GM12878 (cell line): ENCODE results near the gene CNTN2. TPM values are rescaled to one million over a fixed set of nuclear protein-coding genes. Genes with fewer than 3 reads are reported as not detected.

Source experiments
- ATAC-seq: fragments of 200-7000 bp; cut with Tn5 transposase; 3 replicates; pipeline ENCODE4 v1.9.1; 2020; ENCODE audit warnings: mild to moderate bottlenecking, moderate library complexity
- BruUV-seq: library from RNA; stranded (reverse); fragments of 400-500 nt; replicated peaks from 2 replicates; lab custom pipeline; 2021; lab: Mats Ljungman, UMichigan
- CTCF ChIA-PET: fragments of 300-600 bp; sonication (Branson Sonifier 250); formaldehyde crosslinking; extraction: SDS; loops from one replicate; lab custom pipeline; 2021; ENCODE audit warnings: inconsistent platforms; lab: Yijun Ruan, JAX
- POLR2A ChIA-PET: fragments of 350-600 bp; formaldehyde crosslinking; extraction: SDS; loops from one replicate; lab custom pipeline; 2021; ENCODE audit warnings: inconsistent platforms; lab: Charles Lee
- RAD21 ChIA-PET: fragments of 300-600 bp; sonication (Branson Sonifier 250); formaldehyde crosslinking; loops from one replicate; lab custom pipeline; 2023; ENCODE audit warnings: antibody characterized with exemption; ENCODE audit not compliant: unreplicated experiment; lab: Charles Lee
- SMC1A ChIA-PET: fragments of 300-600 bp; sonication (Branson Sonifier 250); formaldehyde crosslinking; loops from one replicate; lab custom pipeline; 2023; ENCODE audit not compliant: unreplicated experiment, uncharacterized antibody; lab: Charles Lee
- DNase-seq: peaks from one replicate; pipeline ENCODE4 v3.0.0-alpha.2; 2011; ENCODE audit warnings: low read depth, low spot score
- FAIRE-seq: peaks from 3 replicates; lab custom pipeline; 2011; peaks lifted over from hg19 to GRCh38; lab: Jason Lieb, UNC
- H2AFZ ChIP-seq: 2 replicates; pipeline ENCODE4 v1.6.0; 2011; ENCODE audit warnings: low read depth, low read length, control low read depth; ENCODE audit not compliant: control insufficient read depth
- H3K27ac ChIP-seq: 2 replicates; pipeline ENCODE4 v1.5.1; 2011; ENCODE audit warnings: control low read depth; ENCODE audit not compliant: control insufficient read depth, insufficient read depth
- H3K27me3 ChIP-seq, 2 experiments: replicated peaks in 1 of 2; 2 replicates each; pipeline versions ENCODE4 v1.6.0 to v1.6.1; 2011; ENCODE audit warnings: low read length in 1 of 2; ENCODE audit not compliant: control insufficient read depth in 2 of 2, insufficient read depth in 2 of 2
- H3K36me3 ChIP-seq, 2 experiments: 2 replicates each; pipeline ENCODE4 v1.5.1; 2011; ENCODE audit warnings: low read length in 1 of 2; ENCODE audit not compliant: control insufficient read depth in 2 of 2, insufficient read depth in 2 of 2
- H3K4me1 ChIP-seq: 2 replicates; pipeline ENCODE4 v1.6.1; 2011; ENCODE audit warnings: mild to moderate bottlenecking, low read length, moderate library complexity, mixed read lengths; ENCODE audit not compliant: control insufficient read depth, insufficient read depth
- H3K4me2 ChIP-seq: 2 replicates; pipeline ENCODE4 v1.6.0; 2011; ENCODE audit warnings: control low read depth; ENCODE audit not compliant: control insufficient read depth, insufficient read depth
- H3K4me3 ChIP-seq: fragments of 200-600 bp; sonication (generic); 2 replicates; pipeline ENCODE4 v1.5.1; 2016
- H3K79me2 ChIP-seq: 2 replicates; pipeline ENCODE4 v1.6.0; 2011; ENCODE audit warnings: low read length; ENCODE audit not compliant: control insufficient read depth, insufficient read depth
- H3K9ac ChIP-seq: 2 replicates; pipeline ENCODE4 v1.8.0; 2011; ENCODE audit warnings: low read length, control low read depth, mixed read lengths; ENCODE audit not compliant: control insufficient read depth, insufficient read depth
- H3K9me3 ChIP-seq: replicated peaks from 3 replicates; pipeline ENCODE4 v1.5.1; 2011; ENCODE audit warnings: mild to moderate bottlenecking, low read length; ENCODE audit not compliant: control insufficient read depth, insufficient read depth
- H4K20me1 ChIP-seq: 2 replicates; pipeline ENCODE4 v1.6.0; 2011; ENCODE audit not compliant: control insufficient read depth, insufficient read depth
- ATF2 ChIP-seq: IDR thresholded peaks from 2 replicates; pipeline ENCODE4 v1.6.1; 2012; ENCODE audit warnings: low read length, inconsistent platforms
- FOS ChIP-seq: IDR thresholded peaks from 3 replicates; pipeline ENCODE4 v1.6.1; 2011; ENCODE audit warnings: borderline replicate concordance; ENCODE audit not compliant: insufficient read length; ENCODE audit errors: extremely low read depth
- FOXK2 ChIP-seq: fragments of 450-650 bp; IDR thresholded peaks from 2 replicates; pipeline ENCODE4 v1.6.1; 2017; ENCODE audit warnings: mild to moderate bottlenecking, moderate library complexity
- HCFC1 ChIP-seq: fragments of 150-350 bp; IDR thresholded peaks from 2 replicates; pipeline ENCODE4 v1.6.1; 2014; ENCODE audit warnings: low read length
- MEF2A ChIP-seq: IDR thresholded peaks from 2 replicates; pipeline ENCODE4 v1.6.1; 2011; ENCODE audit warnings: low read depth, mild to moderate bottlenecking, low read length, moderate library complexity; ENCODE audit not compliant: insufficient read depth
- MEF2B ChIP-seq: fragments of 450-650 bp; IDR thresholded peaks from 2 replicates; pipeline ENCODE4 v1.6.1; 2018; ENCODE audit warnings: mild to moderate bottlenecking, moderate library complexity; ENCODE audit not compliant: partially characterized antibody, poor library complexity, severe bottlenecking
- RBBP5 ChIP-seq: fragments of 200-600 bp; sonication (generic); conservative IDR thresholded peaks from 2 replicates; pipeline ENCODE4 v1.6.1; 2016
- RUNX3 ChIP-seq: IDR thresholded peaks from 2 replicates; pipeline ENCODE4 v1.6.1; 2012; ENCODE audit warnings: low read length, inconsistent platforms
- ZNF24 ChIP-seq: fragments of 450-650 bp; IDR thresholded peaks from 2 replicates; pipeline ENCODE4 v1.6.1; 2017; ENCODE audit warnings: antibody characterized with exemption, mild to moderate bottlenecking
- WGBS: methylation state at CpG from one replicate; pipeline ENCODE4 v1.1.6; 2016; ENCODE audit warnings: low lambda C conversion rate; ENCODE audit not compliant: insufficient replicate concordance, insufficient coverage; ENCODE audit errors: missing lambda C conversion rate; 5-methylcytosine and 5-hydroxymethylcytosine counted together
- in situ Hi-C: fragments of 300-500 bp; cut with MboI; formaldehyde crosslinking; loops from 9 replicates; pipeline ENCODE4 v1.14.3; 2018; ENCODE audit warnings: mixed read lengths
- intact Hi-C: fragments of 100-400 bp; cut with micrococcal nuclease; formaldehyde crosslinking; loops from one replicate; pipeline ENCODE4 v1.14.2; 2022; ENCODE audit not compliant: unreplicated experiment
- polyA plus RNA-seq, 11 experiments: library from polyadenylated mRNA; depleted of rRNA in 4 of 11; unstranded in 6 of 11; stranded (reverse) in 5 of 11; fragments of >200 nt; fragmentation: Nextera tagmentation in 4 of 11; fragmentation: Illumina TruSeq in 1 of 11; extraction: Ambion mirVana in 4 of 11; extraction: Trizol in 1 of 11; gene quantifications; 1 replicate in 1 of 11; 2 replicates in 10 of 11; pipeline versions ENCODE4 v1.2.1 to v1.2.3, GENCODE V29; 2011 to 2016; ENCODE audit warnings: inconsistent platforms in 2 of 11, missing spikeins in 2 of 11, low read depth in 1 of 11
- total RNA-seq, 4 experiments: library from RNA; depleted of rRNA in 3 of 4; stranded (reverse); fragments of >200 nt in 3 of 4; fragmentation: Illumina TruSeq in 1 of 4; extraction: Trizol in 1 of 4; gene quantifications; 2 replicates each; pipeline versions ENCODE4 v1.2.1 to v1.2.3, GENCODE V29; 2013 to 2021

CNTN2 gene
- total and polyA plus RNA-seq, 10 of the 15 experiments (the other 5 are each of a cell fraction or from before 2014, with no cell fraction given) = 0.03 TPM; not detected in 9

DNA sequence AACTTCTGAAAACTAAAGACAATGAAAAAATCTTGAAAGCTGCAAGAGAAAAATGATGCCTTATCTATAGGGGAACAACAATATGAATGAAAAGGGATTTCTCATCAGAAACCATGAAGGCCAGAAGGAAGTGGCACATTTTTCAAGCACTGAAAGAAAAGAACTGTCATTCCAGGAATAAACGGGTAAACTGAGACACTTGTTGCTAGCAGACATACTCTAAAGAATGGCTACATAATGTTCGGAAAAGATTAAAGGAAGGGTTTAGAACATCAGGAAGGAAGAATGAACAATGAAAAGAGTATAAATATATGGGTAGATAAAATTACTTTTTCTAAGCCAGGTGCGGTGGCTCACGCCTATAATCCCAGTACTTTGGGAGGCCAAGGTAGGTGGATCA is 64.3 kb downstream of the CNTN2 start:
- H3K79me2 ChIP-seq = no peaks in the 10 kb centered on the region
- intact Hi-C loops = no loop called here
- WGBS = 98% methylated on average over 4 of the region's 4 CpGs

More for the DNA sequence above, 64.3 kb downstream of the CNTN2 start:
- no peak for DNase-seq
- ChIA-PET SMC1A (no interaction called here), RAD21 (no interaction called here), CTCF (interaction anchor here (2.2 kb wide), 1 partner anchor 15 kb away, joined by 10 read pairs; the partner anchor contains the start of gene RBBP5), POLR2A (interaction anchor here (0.7 kb wide), 1 partner anchor 12 kb away, joined by 3 read pairs; no protein-coding TSS in a partner anchor)
- no peaks in the 10 kb centered on the region for H3K9me3 ChIP-seq
- H3K36me3 ChIP-seq = peaks cover 0 to 7% of the 10 kb centered on the region in 2 experiments
- no peak overlapping the region for H3K4me2 ChIP-seq
- in situ Hi-C loops = no loop called here
- BruUV-seq = no TSS peak
- no peaks in the 10 kb centered on the region for H3K27me3 ChIP-seq
- ATAC-seq = no peak
- no peaks in the 10 kb centered on the region for H3K4me1 ChIP-seq
- no peak overlapping the region for H3K27ac ChIP-seq
- FAIRE-seq = no peak
- no peaks in the 10 kb centered on the region for H4K20me1 ChIP-seq
- no peak overlapping the region for H3K4me3 ChIP-seq
- TF ChIP-seq FOS (no peak), MEF2B (no peak), FOXK2 (no peak), ZNF24 (no peak), MEF2A (no peak), HCFC1 (no peak), RBBP5 (no peak), RUNX3 (no peak), ATF2 (no peak)
- H3K9ac ChIP-seq = no peak overlapping the region
- no peak overlapping the region for H2AFZ ChIP-seq
